ENCODE results near the gene SKOR1. TPM values are rescaled to one million over a fixed set of nuclear protein-coding genes. Genes with fewer than 3 reads are reported as not detected.

SKOR1 gene
- total and polyA plus RNA-seq, 2 of the 13 experiments (the other 11 are each of a cell fraction or from before 2014, with no cell fraction given) = 0.09 to 0.11 TPM

DNA sequence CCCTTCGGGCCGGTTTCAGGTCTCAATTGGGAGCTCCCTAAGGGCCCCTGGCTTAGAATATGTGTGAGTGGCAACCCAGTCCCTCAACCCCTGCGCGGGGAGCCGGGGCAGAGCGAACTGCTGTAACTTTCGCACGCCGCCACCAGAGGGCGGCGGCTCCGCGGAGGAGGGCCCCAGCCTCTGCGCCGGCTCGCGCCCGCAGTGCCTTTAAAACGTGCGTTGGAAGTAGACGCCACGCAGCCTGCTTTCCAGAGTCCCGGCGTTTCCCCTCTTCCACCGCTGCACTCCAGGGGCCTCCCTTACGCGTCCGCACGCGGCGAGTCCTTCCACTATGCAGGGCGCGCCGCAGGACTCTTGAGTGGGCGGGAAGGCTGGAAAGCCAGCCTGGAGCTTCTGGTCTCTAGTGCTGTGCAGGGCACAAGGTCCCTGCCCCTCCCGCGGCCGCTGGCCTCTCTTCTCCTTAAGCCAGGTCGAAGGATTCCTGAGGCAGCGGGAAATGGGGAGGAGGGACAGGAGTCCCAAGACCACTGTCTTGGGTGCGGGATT is 38.2 kb downstream of the SKOR1 start (continued):
- TF ChIP-seq, protein P1, sequence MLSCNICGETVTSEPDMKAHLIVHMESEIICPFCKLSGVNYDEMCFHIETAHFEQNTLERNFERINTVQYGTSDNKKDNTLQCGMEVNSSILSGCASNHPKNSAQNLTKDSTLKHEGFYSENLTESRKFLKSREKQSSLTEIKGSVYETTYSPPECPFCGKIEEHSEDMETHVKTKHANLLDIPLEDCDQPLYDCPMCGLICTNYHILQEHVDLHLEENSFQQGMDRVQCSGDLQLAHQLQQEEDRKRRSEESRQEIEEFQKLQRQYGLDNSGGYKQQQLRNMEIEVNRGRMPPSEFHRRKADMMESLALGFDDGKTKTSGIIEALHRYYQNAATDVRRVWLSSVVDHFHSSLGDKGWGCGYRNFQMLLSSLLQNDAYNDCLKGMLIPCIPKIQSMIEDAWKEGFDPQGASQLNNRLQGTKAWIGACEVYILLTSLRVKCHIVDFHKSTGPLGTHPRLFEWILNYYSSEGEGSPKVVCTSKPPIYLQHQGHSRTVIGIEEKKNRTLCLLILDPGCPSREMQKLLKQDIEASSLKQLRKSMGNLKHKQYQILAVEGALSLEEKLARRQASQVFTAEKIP (CRISPR knock-in tag; IDR thresholded peaks at IDR 0.05; ENCODE audit: borderline replicate concordance) = no peak
- TF ChIP-seq ZNF30 (CRISPR knock-in tag; IDR thresholded peaks at IDR 0.05) (peak; percentile 41; the same call in 1 of the 2 replicates), EHMT2 (IDR thresholded peaks at IDR 0.05; ENCODE audit: borderline replicate concordance, low read depth, low read length) (no peak), CERS6 (CRISPR knock-in tag; IDR thresholded peaks at IDR 0.05) (0 out of 2 replicates have a peak, but pooled peaks have one; percentile 29), POLR2A (IDR thresholded peaks at IDR 0.05; ENCODE audit: insufficient read depth in 1 of 2, low read depth in 2 of 2, low read length in 2 of 2) (no peak; a peak in 1 of 4 replicates), ZNF775 (CRISPR knock-in tag; IDR thresholded peaks at IDR 0.05; ENCODE audit: borderline replicate concordance) (no peak; the same call in 1 of the 2 replicates), SMARCC2 (IDR thresholded peaks at IDR 0.05) (no peak), ZNF234 (CRISPR knock-in tag; conservative IDR thresholded peaks at IDR 0.05) (no peak), ZNF703 (CRISPR knock-in tag; IDR thresholded peaks at IDR 0.05; ENCODE audit: borderline replicate concordance) (peak; percentile 31; the same call in 1 of the 2 replicates), GATA4 (IDR thresholded peaks at IDR 0.05; ENCODE audit: borderline replicate concordance, low read depth) (no peak), FOXA3 (CRISPR knock-in tag; IDR thresholded peaks at IDR 0.05) (0 out of 2 replicates have a peak, but pooled peaks have one; percentile 31), PHF5A (CRISPR knock-in tag; IDR thresholded peaks at IDR 0.05; ENCODE audit: low read depth, unreplicated experiment) (no peak), RORA (CRISPR knock-in tag; IDR thresholded peaks at IDR 0.05) (no peak), NCOR1 (IDR thresholded peaks at IDR 0.05; ENCODE audit: borderline replicate concordance, low read length) (no peak), ZSCAN9 (CRISPR knock-in tag; IDR thresholded peaks at IDR 0.05; ENCODE audit: borderline replicate concordance) (peak; percentile 66; the same call in 1 of the 2 replicates), ZNF878 (CRISPR knock-in tag; IDR thresholded peaks at IDR 0.05) (peak; percentile 65; the same call in 1 of the 2 replicates), SOX6 (IDR thresholded peaks at IDR 0.05) (no peak), SOX6 (CRISPR knock-in tag; IDR thresholded peaks at IDR 0.05) (peak; percentile 74)
- TF ChIP-seq, protein P2, sequence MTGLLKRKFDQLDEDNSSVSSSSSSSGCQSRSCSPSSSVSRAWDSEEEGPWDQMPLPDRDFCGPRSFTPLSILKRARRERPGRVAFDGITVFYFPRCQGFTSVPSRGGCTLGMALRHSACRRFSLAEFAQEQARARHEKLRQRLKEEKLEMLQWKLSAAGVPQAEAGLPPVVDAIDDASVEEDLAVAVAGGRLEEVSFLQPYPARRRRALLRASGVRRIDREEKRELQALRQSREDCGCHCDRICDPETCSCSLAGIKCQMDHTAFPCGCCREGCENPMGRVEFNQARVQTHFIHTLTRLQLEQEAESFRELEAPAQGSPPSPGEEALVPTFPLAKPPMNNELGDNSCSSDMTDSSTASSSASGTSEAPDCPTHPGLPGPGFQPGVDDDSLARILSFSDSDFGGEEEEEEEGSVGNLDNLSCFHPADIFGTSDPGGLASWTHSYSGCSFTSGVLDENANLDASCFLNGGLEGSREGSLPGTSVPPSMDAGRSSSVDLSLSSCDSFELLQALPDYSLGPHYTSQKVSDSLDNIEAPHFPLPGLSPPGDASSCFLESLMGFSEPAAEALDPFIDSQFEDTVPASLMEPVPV (CRISPR knock-in tag; IDR thresholded peaks at IDR 0.05) = peak; percentile 85; the same call in 1 of the 2 replicates
- TF ChIP-seq, protein P3, sequence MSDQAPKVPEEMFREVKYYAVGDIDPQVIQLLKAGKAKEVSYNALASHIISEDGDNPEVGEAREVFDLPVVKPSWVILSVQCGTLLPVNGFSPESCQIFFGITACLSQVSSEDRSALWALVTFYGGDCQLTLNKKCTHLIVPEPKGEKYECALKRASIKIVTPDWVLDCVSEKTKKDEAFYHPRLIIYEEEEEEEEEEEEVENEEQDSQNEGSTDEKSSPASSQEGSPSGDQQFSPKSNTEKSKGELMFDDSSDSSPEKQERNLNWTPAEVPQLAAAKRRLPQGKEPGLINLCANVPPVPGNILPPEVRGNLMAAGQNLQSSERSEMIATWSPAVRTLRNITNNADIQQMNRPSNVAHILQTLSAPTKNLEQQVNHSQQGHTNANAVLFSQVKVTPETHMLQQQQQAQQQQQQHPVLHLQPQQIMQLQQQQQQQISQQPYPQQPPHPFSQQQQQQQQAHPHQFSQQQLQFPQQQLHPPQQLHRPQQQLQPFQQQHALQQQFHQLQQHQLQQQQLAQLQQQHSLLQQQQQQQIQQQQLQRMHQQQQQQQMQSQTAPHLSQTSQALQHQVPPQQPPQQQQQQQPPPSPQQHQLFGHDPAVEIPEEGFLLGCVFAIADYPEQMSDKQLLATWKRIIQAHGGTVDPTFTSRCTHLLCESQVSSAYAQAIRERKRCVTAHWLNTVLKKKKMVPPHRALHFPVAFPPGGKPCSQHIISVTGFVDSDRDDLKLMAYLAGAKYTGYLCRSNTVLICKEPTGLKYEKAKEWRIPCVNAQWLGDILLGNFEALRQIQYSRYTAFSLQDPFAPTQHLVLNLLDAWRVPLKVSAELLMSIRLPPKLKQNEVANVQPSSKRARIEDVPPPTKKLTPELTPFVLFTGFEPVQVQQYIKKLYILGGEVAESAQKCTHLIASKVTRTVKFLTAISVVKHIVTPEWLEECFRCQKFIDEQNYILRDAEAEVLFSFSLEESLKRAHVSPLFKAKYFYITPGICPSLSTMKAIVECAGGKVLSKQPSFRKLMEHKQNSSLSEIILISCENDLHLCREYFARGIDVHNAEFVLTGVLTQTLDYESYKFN (CRISPR knock-in tag; conservative IDR thresholded peaks at IDR 0.05) = peak; percentile 39; the same call in 1 of the 2 replicates
- TF ChIP-seq, protein P4, sequence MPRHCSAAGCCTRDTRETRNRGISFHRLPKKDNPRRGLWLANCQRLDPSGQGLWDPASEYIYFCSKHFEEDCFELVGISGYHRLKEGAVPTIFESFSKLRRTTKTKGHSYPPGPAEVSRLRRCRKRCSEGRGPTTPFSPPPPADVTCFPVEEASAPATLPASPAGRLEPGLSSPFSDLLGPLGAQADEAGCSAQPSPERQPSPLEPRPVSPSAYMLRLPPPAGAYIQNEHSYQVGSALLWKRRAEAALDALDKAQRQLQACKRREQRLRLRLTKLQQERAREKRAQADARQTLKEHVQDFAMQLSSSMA (CRISPR knock-in tag; IDR thresholded peaks at IDR 0.05) = no peak

All from HepG2 (cell line).